ENCODE results near the gene EVL. TPM values are rescaled to one million over a fixed set of nuclear protein-coding genes. Genes with fewer than 3 reads are reported as not detected.

The EVL gene
- total RNA-seq, 1 donor from 2014 or later = 157 TPM

DNA sequence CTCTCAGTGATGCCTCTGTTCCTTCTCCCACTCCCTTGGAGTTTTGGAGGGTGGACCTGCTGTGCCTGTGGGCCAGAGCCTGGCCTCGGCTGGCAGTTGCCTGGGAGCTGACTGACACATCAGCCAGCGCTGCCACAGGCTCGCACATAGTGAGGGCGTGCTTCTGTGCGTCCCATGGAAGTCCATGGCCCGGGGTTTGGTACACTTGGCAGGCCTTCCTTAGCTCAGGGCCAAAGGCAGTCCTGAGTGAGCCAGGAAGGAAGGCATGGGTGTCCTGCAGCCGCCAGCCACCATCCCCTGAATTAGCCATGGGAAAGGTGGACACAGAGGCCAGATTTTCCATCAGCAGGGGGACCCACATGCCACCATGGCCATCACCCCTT lies 95.3 kb downstream of the EVL start:
- TF ChIP-seq, protein P1, sequence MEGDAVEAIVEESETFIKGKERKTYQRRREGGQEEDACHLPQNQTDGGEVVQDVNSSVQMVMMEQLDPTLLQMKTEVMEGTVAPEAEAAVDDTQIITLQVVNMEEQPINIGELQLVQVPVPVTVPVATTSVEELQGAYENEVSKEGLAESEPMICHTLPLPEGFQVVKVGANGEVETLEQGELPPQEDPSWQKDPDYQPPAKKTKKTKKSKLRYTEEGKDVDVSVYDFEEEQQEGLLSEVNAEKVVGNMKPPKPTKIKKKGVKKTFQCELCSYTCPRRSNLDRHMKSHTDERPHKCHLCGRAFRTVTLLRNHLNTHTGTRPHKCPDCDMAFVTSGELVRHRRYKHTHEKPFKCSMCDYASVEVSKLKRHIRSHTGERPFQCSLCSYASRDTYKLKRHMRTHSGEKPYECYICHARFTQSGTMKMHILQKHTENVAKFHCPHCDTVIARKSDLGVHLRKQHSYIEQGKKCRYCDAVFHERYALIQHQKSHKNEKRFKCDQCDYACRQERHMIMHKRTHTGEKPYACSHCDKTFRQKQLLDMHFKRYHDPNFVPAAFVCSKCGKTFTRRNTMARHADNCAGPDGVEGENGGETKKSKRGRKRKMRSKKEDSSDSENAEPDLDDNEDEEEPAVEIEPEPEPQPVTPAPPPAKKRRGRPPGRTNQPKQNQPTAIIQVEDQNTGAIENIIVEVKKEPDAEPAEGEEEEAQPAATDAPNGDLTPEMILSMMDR (IDR thresholded peaks at IDR 0.05) = no peak
- H3K9me3 Mint-ChIP-seq (ENCODE audit: unreplicated experiment) = no peaks in the 10 kb centered on the region
- H3K4me3 Mint-ChIP-seq (ENCODE audit: unreplicated experiment) = no peak overlapping the region
- no peak overlapping the region for H3K27ac Mint-ChIP-seq (ENCODE audit: unreplicated experiment)
- peaks cover 27% of the 10 kb centered on the region for H3K27me3 Mint-ChIP-seq (ENCODE audit: unreplicated experiment)
- no peak for DNase-seq (ENCODE audit: extremely low spot score, unreplicated experiment)
- H3K36me3 Mint-ChIP-seq (ENCODE audit: unreplicated experiment) = no peaks in the 10 kb centered on the region
- H3K4me1 Mint-ChIP-seq (ENCODE audit: unreplicated experiment) = peaks cover 1% of the 10 kb centered on the region

DNA sequence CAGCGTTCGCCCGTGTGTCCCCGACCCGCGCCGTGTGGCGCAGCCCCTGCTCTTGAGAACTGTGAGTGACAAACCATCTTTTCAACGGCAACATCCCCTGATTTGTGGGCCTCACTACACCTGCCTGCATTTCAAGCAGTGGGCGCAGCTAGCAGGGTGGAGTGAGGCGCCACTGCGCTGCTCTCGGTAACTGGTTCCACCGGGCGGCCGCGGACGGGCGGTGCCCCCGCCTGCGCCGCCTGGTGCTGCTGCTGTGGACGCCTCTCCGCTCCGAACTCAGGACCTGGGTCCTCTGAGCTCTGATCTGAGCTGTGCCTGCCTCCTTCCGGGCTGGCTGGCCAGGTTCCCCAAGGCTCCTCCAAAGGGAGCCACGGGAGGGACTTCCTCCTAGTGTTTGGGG lies 100.2 kb downstream of the EVL start:
- no peak for DNase-seq (ENCODE audit: extremely low spot score, unreplicated experiment)
- H3K36me3 Mint-ChIP-seq (ENCODE audit: unreplicated experiment) = no peaks in the 10 kb centered on the region
- no peak overlapping the region for H3K4me3 Mint-ChIP-seq (ENCODE audit: unreplicated experiment)
- H3K9me3 Mint-ChIP-seq (ENCODE audit: unreplicated experiment) = no peaks in the 10 kb centered on the region
- TF ChIP-seq, protein P1 (IDR thresholded peaks at IDR 0.05) = no peak
- H3K4me1 Mint-ChIP-seq (ENCODE audit: unreplicated experiment) = no peaks in the 10 kb centered on the region
- H3K27ac Mint-ChIP-seq (ENCODE audit: unreplicated experiment) = no peak overlapping the region
- peaks cover 15% of the 10 kb centered on the region for H3K27me3 Mint-ChIP-seq (ENCODE audit: unreplicated experiment)

GRCh38 chr14:100165831-100166440 lies 100.7 kb downstream of the EVL start:
- Mint-ChIP-seq H3K4me1 (ENCODE audit: unreplicated experiment) (no peaks in the 10 kb centered on the region), H3K27me3 (ENCODE audit: unreplicated experiment) (peaks cover 13% of the 10 kb centered on the region), H3K27ac (ENCODE audit: unreplicated experiment) (no peak overlapping the region)

GRCh38 chr14:100168506-100168905 lies 103.3 kb downstream of the EVL start:
- Mint-ChIP-seq H3K4me3 (ENCODE audit: unreplicated experiment) (no peak overlapping the region), H3K36me3 (ENCODE audit: unreplicated experiment) (no peaks in the 10 kb centered on the region), H3K27ac (ENCODE audit: unreplicated experiment) (no peak overlapping the region), H3K27me3 (ENCODE audit: unreplicated experiment) (peaks cover 21% of the 10 kb centered on the region), H3K4me1 (ENCODE audit: unreplicated experiment) (no peaks in the 10 kb centered on the region), H3K9me3 (ENCODE audit: unreplicated experiment) (no peaks in the 10 kb centered on the region)
- TF ChIP-seq, protein P1 (IDR thresholded peaks at IDR 0.05) = no peak
- no peak for DNase-seq (ENCODE audit: extremely low spot score, unreplicated experiment)

More at GRCh38 chr14:100165831-100166440, 100.7 kb downstream of the EVL start:
- H3K4me3 Mint-ChIP-seq (ENCODE audit: unreplicated experiment) = no peak overlapping the region
- TF ChIP-seq, protein P1 (IDR thresholded peaks at IDR 0.05) = no peak
- no peaks in the 10 kb centered on the region for H3K9me3 Mint-ChIP-seq (ENCODE audit: unreplicated experiment)
- no peak for DNase-seq (ENCODE audit: extremely low spot score, unreplicated experiment)
- no peaks in the 10 kb centered on the region for H3K36me3 Mint-ChIP-seq (ENCODE audit: unreplicated experiment)

DNA sequence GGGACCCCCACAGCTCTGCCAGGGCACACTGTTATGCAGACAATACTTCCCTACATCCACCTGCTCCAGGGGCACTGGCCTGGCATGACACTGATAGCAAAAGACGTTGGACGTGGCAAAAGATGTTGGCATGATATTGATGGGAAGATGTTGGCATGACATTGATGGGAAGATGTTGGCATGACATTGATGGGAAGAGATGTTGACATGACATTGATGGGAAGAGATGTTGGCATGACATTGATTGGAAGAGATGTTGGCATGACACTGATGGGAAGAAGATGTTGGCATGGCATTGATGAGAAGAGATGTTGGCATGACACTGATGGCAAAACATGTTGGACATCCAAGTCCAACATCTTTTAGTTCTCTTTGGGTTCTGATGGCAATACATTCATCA lies 105.7 kb downstream of the EVL start:
- no peaks in the 10 kb centered on the region for H3K9me3 Mint-ChIP-seq (ENCODE audit: unreplicated experiment)

More for the DNA sequence above, 105.7 kb downstream of the EVL start:
- no peak for DNase-seq (ENCODE audit: extremely low spot score, unreplicated experiment)
- Mint-ChIP-seq H3K27me3 (ENCODE audit: unreplicated experiment) (peaks cover 25% of the 10 kb centered on the region), H3K27ac (ENCODE audit: unreplicated experiment) (no peak overlapping the region), H3K36me3 (ENCODE audit: unreplicated experiment) (no peaks in the 10 kb centered on the region), H3K4me1 (ENCODE audit: unreplicated experiment) (no peaks in the 10 kb centered on the region), H3K4me3 (ENCODE audit: unreplicated experiment) (no peak overlapping the region)
- TF ChIP-seq, protein P1 (IDR thresholded peaks at IDR 0.05) = no peak

Data from osteocyte (in vitro differentiated cells).